NOMO-1 treated with DMSO at 0.1 percent for 48 hours (cell line): Measurements from ENCODE around the gene CHCHD3.
"Not testable (repeated sequence)": the region's sequence is repeated elsewhere in the genome, so short reads cannot be mapped to it uniquely, and the experiment has no call there.

Experiments
- DNase-seq: peaks from one replicate; lab custom pipeline; 2025; ENCODE audit not compliant: unreplicated experiment; lab: John Stamatoyannopoulos, UW

The CHCHD3 gene

DNA sequence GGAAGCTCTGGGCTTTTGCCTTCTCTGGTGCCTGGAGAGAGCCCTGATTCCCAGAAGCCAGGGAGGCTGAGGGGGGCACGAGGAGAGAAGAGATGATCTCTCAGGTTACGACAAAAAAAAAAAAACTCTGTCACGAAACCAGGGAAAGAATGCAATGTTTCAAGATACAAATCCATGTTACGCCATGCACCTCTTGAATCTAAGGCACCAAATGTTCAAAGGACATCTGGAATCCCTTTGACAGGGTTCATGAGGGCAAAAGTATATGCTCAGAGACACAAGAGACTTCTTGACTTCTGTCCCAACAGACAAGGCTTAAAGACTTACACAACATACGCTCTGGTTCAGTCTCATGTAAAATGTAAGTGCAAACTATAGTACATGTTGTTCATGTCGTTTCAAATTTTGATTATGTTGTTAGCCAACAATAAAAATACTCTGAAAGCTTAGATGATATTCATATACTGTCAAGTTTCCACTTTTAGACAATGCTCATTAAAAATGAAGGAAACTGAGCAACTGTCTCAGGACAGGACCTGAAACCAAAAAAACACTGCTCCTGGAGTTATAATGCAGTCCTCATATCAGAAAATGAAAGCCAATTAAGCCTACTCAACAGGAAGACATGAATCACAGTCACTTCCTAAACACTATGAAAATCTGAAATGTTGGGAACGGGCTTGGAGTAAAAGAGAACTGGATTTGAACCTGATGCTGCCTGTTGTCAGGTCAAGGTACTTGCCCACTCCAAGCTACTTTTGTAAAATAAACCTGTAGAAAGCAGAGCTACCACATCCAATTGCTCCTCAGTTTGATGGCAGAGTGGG lies 72.3 kb downstream of the CHCHD3 start:
- DNase-seq = no peak

DNA sequence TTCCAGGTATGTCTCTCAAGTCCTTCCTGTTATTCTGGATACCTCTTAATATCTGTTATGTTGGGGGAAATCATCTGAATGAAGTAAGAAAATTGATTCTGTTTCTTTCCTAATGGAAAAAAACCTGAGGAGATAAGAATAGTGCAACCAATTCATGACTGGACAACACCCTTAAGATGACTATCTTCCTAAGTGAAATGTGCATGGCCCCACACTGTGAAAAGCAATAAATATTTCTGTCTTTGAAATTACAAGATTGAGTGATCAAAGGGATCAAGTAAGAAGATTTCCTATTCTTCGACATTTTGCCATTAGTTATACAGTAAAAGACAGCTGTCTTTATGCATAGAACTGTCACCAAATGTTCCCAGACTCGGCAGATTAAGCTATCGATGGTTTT lies 73.9 kb downstream of the CHCHD3 start:
- DNase-seq = no peak

DNA sequence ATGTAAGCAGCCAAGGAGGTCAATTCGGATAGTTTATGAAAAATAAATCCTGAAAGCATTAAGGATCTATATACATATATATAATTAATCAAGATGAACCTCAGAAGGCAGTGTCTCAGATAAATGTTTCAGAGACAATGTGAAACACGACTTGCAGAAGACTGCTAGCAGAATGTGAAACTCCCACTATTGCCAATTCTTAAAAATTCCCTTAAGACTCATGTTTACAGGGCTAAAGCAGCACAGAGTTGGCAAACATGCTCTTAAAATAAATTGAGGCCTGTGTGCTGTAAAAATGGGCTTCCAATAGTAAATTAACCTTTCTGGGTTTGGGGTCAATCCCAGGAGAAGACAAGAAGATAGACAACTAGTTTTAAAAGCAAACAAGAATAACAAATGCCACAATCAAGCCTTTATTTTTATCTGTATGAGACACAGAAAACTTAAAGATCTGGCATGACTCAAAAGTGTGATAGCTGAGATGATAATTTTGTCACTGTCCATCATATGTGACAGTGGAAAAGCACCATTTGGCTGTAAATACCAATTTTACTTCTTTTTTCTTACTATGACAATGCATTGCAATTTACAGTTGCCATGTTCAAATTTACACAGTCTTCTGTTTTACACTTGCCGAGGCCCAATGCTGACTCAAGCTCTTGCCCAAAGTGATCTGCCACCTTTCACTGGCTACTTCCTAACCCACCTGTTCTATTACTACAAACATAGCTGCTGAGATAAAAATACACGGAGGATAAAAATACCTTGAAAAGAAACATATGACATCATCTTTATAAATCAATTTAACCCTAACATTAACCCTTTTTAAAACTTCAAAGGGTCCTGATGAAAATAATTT lies 78.6 kb downstream of the CHCHD3 start:
- DNase-seq = no peak

DNA sequence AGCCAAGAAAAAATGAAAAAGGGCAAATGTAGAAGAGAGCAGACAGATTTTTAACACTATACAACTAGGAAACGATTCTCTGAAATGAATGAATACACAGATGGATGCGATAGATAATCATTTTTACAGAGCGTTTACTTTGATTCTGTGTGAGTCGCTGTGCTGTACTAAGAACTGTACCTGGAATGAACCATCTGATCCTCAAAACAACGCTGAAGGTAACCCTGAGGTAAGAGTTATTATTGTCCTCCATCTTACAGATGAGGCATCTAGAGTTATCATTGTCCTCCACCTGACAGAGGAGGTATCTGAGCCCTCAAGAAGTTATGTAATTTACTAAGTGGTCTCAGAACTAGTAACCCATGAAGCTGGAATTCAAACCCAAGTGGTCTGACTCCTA lies 80.2 kb downstream of the CHCHD3 start:
- no peak for DNase-seq

DNA sequence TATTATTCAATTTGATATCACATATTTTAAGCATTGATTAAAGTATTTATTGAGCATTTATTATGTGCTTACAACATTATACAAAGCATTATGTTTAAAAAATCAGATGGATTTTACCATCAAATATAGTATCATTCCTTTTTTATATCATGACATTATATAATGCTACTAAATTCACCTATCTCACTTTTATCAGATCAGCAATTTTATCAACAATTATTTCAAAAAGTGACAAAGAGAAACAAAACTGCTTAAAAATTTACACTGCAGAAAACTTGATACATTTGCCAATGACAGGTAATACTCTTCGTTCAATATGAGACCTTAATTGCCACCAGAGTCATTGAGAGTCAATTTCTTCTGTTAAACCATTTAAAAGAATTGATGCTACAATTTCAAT lies 82.0 kb downstream of the CHCHD3 start:
- DNase-seq = no peak

DNA sequence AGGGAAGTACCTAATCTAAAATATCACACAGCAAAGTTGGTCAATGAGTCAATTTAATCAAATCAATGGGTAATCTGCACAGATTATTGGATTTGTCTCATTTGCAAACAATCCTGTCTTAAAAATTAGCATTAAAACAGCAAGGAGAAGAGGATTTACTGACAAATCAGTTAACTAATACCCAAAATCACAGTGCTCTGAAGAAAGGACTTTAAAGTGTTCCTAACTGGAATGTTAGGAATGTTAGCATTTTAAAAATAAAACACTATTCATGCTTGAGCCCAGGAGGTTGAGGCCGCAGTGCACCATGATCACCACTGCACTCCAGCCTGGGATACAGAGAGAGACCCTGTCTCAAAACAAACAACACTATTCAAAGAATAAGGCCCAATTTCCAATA lies 83.1 kb downstream of the CHCHD3 start:
- no peak for DNase-seq

DNA sequence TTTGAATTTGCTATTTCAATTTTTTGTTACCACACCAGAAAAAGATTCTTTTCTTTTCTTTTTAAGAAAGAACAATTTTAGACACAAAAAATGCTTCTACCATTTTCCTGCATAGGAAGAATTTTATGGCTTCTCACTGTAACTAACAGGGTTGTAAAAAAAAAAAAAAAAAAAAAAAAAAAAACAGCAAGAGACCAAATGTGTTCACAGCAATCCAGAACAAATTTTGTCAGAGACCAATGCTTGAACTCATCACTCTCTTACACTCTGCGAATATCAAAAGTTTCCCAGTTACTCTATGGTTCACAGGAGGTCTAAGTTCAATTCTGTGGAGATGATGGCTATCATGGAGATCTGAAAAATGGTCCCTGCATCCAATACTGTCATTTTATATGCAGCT lies 84.4 kb downstream of the CHCHD3 start:
- no peak for DNase-seq

DNA sequence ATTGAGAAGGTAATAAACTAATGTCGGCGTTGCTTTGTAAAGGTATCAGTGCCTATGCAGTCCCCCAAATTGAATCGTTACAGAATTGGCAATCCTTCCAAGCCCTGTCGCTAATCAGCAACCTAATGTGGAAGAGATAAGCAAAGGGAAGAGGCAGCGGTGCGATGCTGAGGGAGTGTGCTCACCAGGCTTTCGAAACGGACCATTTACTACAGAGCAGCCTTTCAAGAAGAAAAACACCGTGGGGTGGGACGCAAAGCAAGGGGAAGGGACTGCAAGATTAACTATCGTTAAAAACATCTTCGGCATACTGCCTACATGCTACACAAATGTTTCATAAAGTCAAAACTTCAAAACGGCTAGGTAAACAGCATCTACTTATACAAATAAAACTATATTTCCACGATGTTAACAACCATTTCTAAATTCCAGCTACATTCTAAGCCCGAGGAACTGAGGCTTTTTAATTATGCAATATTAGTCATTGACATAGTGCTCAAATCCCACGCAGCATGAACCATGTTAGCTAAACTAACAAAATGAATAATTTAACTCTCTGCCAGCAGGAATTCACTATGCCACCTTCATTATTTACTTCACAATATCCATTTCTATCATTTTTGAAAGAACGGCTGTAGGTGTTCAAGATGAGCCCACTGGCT lies 85.2 kb downstream of the CHCHD3 start:
- no peak for DNase-seq

DNA sequence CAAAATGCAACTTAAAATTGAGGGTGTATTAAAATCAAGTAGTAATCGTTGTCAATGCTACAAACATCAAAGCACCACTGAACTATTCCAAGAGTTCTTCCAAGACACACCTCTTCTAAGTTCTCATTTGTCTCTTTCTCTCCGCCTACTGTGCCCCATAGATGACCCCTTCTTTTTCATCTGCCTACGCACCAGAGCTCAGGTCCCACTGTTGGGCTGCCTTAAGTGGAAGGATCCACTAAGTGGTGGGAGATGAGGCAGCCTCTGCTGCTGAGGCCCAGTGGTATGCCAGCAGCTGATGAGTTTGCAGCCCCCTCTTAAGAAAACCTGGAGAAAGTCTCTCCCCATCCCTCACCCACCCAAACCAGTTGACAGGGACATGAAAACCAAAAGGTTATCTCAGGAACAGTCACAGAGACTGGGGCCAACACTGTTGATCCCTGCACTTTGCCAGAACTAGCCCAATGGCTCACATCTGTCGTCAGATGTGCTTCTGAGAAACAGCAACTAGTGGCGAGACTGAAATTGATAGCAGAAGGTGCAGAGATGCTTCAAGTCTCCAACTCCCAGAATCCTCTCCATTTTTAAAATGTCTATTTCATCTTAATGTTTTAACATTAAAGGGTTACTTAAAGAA lies 88.4 kb downstream of the CHCHD3 start:
- DNase-seq = no peak

DNA sequence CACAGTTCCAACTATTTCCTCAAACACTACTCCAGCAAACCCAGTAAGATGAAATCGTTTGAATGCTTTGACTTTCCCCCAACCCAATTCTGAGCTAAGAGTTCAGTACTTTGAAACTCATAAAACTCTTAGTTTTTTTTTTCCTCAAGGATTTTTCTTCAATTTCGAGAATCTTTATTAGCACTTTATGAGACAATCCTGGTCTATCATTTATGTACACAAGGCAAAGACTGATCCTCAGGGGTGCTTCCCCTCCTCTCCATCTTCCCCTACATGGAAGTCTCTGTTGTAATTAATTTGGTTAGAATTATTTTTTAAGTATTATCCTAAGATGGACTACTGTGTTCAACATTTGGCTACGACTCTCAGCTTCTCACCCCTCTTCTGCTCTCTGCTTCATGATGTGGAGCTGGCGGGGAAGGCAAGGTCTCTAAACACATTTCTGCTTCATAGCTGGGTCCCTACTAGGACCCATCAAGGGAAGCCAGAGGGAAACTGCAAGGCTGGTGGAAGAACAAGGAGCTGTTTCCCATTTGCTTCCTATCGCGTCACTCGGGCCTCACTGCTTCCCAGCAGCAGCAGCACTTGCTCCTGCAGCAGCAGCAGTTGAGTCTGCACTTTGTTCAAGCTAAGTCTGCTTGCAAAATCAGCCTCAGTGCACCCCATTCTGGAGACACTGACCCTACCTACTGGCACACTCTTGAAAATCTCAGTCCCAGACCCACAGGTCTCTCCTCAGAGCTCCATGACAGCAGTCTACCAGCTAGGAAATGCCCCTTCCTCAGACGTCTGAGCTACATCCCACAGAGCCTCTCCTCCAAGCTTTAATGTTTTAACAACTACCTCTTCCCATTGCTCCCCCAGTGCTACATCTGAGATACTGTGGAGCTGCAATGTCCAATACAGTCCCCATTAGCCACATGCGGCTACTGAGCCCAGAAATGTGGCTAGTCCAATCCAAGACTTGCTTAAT lies 90.0 kb downstream of the CHCHD3 start:
- no peak for DNase-seq

DNA sequence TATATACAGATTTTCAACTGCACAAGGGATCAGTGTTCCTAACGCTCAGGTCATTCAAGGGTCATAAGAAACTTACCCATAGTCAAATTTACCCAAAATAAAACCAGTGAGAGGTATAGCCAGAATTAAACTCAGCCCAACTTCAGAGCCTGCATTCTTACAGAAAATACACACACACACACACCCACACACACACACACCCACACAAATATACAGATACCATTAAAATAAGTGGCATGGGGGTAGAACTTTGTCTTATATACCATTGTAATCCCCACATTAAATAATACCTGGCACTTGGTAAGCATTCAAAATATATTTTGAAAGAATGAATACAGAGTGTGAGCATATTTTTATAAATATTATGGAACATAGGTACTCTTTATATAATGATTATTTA lies 93.8 kb downstream of the CHCHD3 start:
- DNase-seq = no peak

DNA sequence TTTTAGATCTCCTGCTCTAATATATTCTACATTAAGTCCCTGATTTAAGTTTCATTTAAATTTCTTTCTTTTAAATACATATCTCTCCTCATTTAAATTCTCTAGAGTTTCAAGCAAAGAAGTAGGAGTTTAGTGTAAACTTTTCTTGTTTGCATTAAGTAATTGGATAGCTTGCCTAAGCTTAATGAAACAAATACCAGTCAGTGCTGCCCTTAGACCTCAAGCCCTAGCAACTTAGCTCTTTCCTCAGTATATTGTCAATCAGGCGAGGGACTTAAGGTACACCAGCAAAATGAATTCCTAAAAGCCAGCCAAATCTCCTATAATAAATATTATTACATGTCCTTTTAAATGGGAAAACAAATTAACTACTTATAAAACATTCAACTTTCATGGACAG lies 101.5 kb downstream of the CHCHD3 start:
- DNase-seq = no peak

DNA sequence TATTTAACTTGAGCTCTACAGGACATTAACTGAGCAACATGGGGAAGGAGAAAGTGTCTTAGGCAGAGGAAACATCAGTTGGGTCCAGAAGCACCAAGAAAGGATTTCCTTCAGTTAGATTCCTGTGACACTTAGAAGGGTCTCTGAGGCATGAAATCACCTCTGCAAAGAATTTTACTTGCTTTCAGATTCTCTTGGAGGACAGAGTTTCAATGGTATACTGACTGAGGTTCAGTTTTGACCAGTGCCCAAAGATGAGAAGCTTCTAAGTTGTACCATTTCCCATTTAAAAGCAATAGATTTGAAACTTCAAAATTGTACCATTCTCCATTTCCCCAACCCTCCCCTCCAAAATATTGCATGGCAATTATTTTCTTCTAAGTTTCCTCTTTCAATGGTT lies 102.4 kb downstream of the CHCHD3 start:
- DNase-seq = no peak

DNA sequence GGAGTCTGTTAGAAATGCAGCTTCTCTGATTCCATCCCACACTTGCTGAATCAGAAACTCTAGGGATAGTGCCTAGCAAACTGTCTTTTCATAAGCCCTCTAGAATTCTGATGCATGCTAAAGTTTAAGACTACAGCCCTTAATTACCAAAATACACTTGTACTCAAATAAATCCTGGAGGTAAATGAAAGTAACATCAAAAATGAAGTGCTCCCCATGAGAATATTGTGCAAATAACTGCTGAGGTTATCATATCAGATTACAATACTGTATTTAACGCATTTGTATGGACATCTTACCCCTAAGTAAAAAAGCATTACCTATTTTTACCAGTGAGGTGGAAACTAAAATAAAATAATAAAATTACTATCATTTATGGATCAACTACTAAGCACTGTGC lies 104.7 kb downstream of the CHCHD3 start:
- DNase-seq = no peak

DNA sequence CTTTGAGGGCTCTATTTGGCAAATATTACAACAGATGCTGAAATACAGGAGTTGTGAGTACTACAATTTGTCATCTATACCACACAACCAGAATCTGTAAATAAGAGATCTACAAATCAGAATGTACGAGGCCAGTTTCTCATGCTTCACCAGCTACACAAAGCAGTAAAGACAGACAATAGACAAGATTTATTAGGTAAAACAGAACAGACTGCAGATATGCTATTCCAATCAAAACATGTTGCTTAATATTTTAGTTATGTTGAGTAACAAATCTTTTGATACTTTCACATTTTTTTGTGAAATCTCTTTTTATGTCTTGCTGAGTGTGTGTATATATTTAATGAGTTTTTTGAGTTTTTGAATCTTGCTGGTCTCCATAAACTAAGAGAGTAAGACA lies 109.1 kb downstream of the CHCHD3 start:
- no peak for DNase-seq

DNA sequence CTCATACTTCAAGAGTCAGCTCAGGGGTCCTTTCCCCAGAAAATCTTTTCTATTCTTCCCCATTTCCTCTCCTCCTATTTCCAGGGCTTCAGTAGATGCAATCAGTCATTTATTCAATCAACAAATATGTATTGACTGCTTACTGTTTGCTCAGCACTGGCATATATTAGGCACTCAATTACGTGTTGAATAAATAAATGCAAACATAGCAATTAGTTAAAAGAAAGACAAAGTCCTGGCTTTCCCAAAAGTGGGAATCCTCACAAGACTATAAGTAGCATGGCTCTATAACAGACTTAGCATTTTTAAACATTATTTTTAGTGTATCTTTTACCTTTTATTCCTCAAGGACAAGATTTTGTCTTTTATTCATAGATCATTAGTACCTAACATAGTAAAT lies 111.6 kb downstream of the CHCHD3 start:
- no peak for DNase-seq

DNA sequence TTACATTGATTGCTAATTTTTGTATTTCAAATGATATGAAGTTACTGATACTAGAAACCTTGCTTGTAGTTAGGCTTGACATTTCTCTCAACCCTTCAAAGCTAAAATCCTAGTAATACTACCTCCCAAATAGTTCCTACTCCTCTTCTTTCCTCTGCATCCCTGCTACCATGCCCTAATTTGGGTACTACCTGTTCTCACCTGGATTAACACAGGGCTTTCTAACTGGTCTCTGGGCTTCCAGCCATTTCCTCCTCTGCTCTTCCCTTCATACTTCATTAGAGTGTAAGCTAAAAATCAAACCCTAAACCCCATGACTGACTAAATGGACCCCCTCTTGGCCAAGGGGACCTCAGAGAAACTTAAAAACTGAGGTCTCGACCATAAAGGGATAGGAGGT lies 112.4 kb downstream of the CHCHD3 start:
- no peak for DNase-seq

DNA sequence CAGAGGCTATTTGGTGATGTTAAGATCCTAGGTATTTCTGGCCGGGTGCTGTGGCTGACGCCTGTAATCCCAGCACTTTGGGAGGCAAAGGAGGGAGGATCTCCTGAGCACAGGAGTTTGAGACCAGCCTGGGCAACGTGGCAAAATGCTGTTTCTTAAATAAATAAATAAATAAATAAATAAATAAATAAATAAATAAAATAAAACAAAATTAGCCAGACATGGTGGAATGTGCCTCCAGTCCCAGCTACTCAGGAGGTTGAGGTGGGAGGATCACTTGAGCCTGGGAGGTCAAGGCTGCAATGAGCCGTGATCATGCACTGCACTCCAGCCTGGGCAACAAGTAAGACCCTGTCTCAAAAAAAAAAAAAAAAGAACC lies 114.4 kb downstream of the CHCHD3 start:
- DNase-seq = not testable (repeated sequence)

DNA sequence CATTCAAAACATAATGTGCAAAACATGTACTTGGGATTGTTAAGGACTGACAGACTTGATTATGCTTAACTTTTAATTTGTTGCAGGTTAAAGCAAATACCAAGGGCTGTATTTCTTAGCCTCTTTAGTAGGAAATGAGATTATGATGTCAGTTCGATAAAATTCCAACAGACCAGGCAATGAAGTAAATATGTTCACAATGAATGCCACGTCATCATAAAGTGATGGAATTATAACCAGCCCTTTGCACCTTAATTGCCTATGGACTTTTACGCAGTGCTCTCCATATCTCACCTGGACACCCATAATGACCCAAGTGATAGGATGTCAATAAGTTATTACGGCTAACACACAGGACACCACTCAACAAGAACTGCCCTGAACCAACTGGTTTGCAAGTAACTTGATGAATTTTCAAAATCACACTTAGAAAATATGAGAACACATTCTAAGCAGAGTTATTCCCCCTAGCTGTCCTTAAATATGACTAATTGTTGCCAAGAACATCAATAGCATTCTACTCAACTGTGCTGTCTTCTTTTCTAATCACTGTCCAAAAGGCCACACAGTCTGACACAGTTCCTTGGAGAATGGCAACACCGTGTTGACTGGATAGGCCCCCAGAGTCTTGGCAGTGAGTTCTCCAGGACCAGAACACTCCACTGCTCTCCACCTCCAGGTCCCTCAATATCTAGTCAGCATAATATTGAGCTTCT lies 115.0 kb downstream of the CHCHD3 start:
- DNase-seq = no peak

DNA sequence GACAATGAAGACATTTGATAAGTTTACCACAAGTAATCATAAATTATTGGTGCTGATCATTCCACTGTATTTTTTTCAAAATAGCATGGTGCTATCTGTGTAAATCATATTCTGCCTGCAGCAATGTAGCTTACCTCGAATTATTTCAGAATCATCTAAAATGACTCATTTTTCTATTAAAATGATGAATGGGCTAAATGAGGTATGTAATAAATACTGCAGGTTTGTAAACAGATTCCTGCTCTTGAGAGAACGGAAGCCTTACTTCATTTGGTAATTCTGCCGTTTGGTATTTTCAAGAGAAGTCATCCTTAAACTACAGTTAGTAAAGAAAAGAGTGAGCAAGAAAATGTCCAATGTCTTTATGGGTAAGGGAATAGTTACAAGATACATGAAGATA lies 115.9 kb downstream of the CHCHD3 start:
- no peak for DNase-seq
